Neural cell (in vitro differentiated cells): Measurements from ENCODE around the gene PAPPA2. TPM values are rescaled to one million over a fixed set of nuclear protein-coding genes. Genes with fewer than 3 reads are reported as not detected.

Experiments used
- H2AFZ ChIP-seq: fragments of 200-600, 300-800 bp; sonication (generic), shearing (Covaris generic); 2 replicates; pipeline ENCODE4 v1.6.0; 2014; ENCODE audit warnings: low read depth, mild to moderate bottlenecking, antibody characterized with exemption, low read length, moderate library complexity
- H3F3A ChIP-seq: fragments of 200-600 bp; shearing (Covaris generic); 2 replicates; pipeline ENCODE4 v1.6.1; 2016; ENCODE audit warnings: mild to moderate bottlenecking, moderate library complexity, mixed read lengths, antibody characterized with exemption, low read length; ENCODE audit not compliant: insufficient read depth, poor library complexity, severe bottlenecking
- H3K27ac ChIP-seq: fragments of 200-600, 300-800 bp; sonication (generic), shearing (Covaris generic); 2 replicates; pipeline ENCODE4 v1.5.1; 2014; ENCODE audit warnings: mild to moderate bottlenecking, low read length, moderate library complexity
- H3K27me3 ChIP-seq: fragments of 300-800, 200-600 bp; sonication (generic), shearing (Covaris generic); 2 replicates; pipeline ENCODE4 v1.6.0; 2014; ENCODE audit warnings: mild to moderate bottlenecking, low read depth, low read length, moderate library complexity; ENCODE audit not compliant: insufficient read depth
- H3K36me3 ChIP-seq: fragments of 300-800, 200-600 bp; sonication (generic), shearing (Covaris generic); 2 replicates; pipeline ENCODE4 v1.5.1; 2014; ENCODE audit warnings: mild to moderate bottlenecking, antibody characterized with exemption, low read length, moderate library complexity; ENCODE audit not compliant: insufficient read depth
- H3K4me2 ChIP-seq: fragments of 300-800, 200-600 bp; sonication (generic), shearing (Covaris generic); 2 replicates; pipeline ENCODE4 v1.6.0; 2014; ENCODE audit warnings: mild to moderate bottlenecking, low read length
- H3K4me3 ChIP-seq: fragments of 300-800, 200-600 bp; sonication (generic), shearing (Covaris generic); 2 replicates; pipeline ENCODE4 v1.5.1; 2014; ENCODE audit warnings: mild to moderate bottlenecking, low read length, moderate library complexity
- H3K79me2 ChIP-seq: fragments of 200-600 bp; shearing (Covaris generic); replicated peaks from 2 replicates; pipeline ENCODE4 v1.6.0; 2014; ENCODE audit warnings: mild to moderate bottlenecking, low read length, moderate library complexity; ENCODE audit not compliant: insufficient read depth
- H3K9ac ChIP-seq: fragments of 300-800, 200-600 bp; sonication (generic), shearing (Covaris generic); 2 replicates; pipeline ENCODE4 v1.6.1; 2016; ENCODE audit warnings: mild to moderate bottlenecking, low read length, mixed read lengths
- H3K9me2 ChIP-seq: fragments of 200-600 bp; shearing (Covaris generic); 2 replicates; pipeline ENCODE4 v1.6.1; 2016; ENCODE audit warnings: mild to moderate bottlenecking, low read length, mixed read lengths; ENCODE audit not compliant: insufficient read depth
- H3K9me3 ChIP-seq: fragments of 200-600, 300-800 bp; sonication (generic), shearing (Covaris generic); 2 replicates; pipeline ENCODE4 v1.6.1; 2016; ENCODE audit warnings: mild to moderate bottlenecking, mixed run types, low read length, moderate library complexity, mixed read lengths
- H4K20me1 ChIP-seq: fragments of 200-600 bp; shearing (Covaris generic); 2 replicates; pipeline ENCODE4 v1.6.1; 2016; ENCODE audit warnings: mild to moderate bottlenecking, mixed run types; ENCODE audit not compliant: insufficient read depth
- EP300 ChIP-seq: fragments of 450-650 bp; conservative IDR thresholded peaks from 2 replicates; pipeline ENCODE4 v1.6.1; 2014; ENCODE audit warnings: antibody characterized with exemption, mild to moderate bottlenecking, moderate library complexity; ENCODE audit not compliant: poor library complexity, severe bottlenecking
- EZH2 ChIP-seq: fragments of 200-600, 300-800 bp; shearing (Covaris generic), sonication (generic); IDR thresholded peaks from 2 replicates; pipeline ENCODE4 v1.6.1; 2014; ENCODE audit warnings: antibody characterized with exemption, low read length, borderline replicate concordance, mild to moderate bottlenecking; ENCODE audit not compliant: insufficient read depth, poor library complexity, severe bottlenecking
- MXI1 ChIP-seq: fragments of 450-650 bp; conservative IDR thresholded peaks from 2 replicates; pipeline ENCODE4 v1.6.1; 2014; ENCODE audit warnings: antibody characterized with exemption, mild to moderate bottlenecking; ENCODE audit not compliant: poor library complexity, severe bottlenecking
- POLR2AphosphoS5 ChIP-seq: IDR thresholded peaks from 2 replicates; pipeline ENCODE4 v1.6.1; 2012
- RAD21 ChIP-seq: fragments of 450-650 bp; conservative IDR thresholded peaks from 2 replicates; pipeline ENCODE4 v1.6.1; 2014; ENCODE audit warnings: antibody characterized with exemption, mild to moderate bottlenecking, moderate library complexity
- SMC3 ChIP-seq: fragments of 450-650 bp; conservative IDR thresholded peaks from 2 replicates; pipeline ENCODE4 v1.6.1; 2014; ENCODE audit warnings: antibody characterized with exemption, mild to moderate bottlenecking, moderate library complexity; ENCODE audit not compliant: poor library complexity
- TAF1 ChIP-seq: IDR thresholded peaks from 2 replicates; pipeline ENCODE4 v1.6.1; 2012; ENCODE audit warnings: low read depth
- polyA plus RNA-seq: library from polyadenylated mRNA; depleted of rRNA; stranded (reverse); fragments of >200 nt; gene quantifications from 2 replicates; pipeline ENCODE4 v1.2.3, GENCODE V29; 2014
- TF ChIP-seq, protein P1 (sequence below): fragments of 450-650 bp; IDR thresholded peaks from 2 replicates; pipeline ENCODE4 v1.5.1; 2014; ENCODE audit warnings: antibody characterized with exemption, mild to moderate bottlenecking, moderate library complexity; ENCODE audit not compliant: poor library complexity, severe bottlenecking
- TF ChIP-seq, protein P2 (sequence below): IDR thresholded peaks from 2 replicates; pipeline ENCODE4 v1.6.1; 2012; ENCODE audit warnings: borderline replicate concordance

The PAPPA2 gene
- polyA plus RNA-seq, 1 donor from 2014 or later, result 0.59 TPM

DNA sequence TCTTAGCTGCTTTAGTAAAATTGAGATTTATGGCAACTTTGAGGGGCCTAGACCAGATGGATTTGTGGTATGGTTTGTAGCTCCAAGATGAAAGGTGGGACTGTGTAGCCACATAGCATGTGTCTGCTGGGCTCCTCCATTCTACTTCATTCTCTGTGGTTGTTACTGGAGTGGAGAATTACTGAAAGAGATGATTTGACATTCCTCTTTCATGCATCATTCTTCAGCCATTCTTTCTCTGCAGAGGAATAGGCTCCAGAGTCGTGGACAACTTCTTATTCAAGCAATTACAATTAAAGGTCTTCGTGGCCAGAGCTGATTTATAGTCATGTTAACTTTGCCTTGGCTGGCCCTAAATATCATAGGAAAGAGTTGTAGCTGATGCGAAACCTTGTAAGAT is 328.9 kb downstream of the PAPPA2 start:
- no peak overlapping the region for H2AFZ ChIP-seq
- no peak overlapping the region for H3K9ac ChIP-seq
- no peaks in the 10 kb centered on the region for H3K9me3 ChIP-seq
- H3K27ac ChIP-seq, result no peak overlapping the region
- no peaks in the 10 kb centered on the region for H3K27me3 ChIP-seq
- no peaks in the 10 kb centered on the region for H3F3A ChIP-seq
- no peaks in the 10 kb centered on the region for H4K20me1 ChIP-seq
- TF ChIP-seq MXI1 (no peak), RAD21 (no peak), SMC3 (no peak), TAF1 (no peak), EZH2 (no peak), POLR2AphosphoS5 (no peak), EP300 (no peak)
- TF ChIP-seq, protein P1, sequence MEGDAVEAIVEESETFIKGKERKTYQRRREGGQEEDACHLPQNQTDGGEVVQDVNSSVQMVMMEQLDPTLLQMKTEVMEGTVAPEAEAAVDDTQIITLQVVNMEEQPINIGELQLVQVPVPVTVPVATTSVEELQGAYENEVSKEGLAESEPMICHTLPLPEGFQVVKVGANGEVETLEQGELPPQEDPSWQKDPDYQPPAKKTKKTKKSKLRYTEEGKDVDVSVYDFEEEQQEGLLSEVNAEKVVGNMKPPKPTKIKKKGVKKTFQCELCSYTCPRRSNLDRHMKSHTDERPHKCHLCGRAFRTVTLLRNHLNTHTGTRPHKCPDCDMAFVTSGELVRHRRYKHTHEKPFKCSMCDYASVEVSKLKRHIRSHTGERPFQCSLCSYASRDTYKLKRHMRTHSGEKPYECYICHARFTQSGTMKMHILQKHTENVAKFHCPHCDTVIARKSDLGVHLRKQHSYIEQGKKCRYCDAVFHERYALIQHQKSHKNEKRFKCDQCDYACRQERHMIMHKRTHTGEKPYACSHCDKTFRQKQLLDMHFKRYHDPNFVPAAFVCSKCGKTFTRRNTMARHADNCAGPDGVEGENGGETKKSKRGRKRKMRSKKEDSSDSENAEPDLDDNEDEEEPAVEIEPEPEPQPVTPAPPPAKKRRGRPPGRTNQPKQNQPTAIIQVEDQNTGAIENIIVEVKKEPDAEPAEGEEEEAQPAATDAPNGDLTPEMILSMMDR, result no peak
- TF ChIP-seq, protein P2, sequence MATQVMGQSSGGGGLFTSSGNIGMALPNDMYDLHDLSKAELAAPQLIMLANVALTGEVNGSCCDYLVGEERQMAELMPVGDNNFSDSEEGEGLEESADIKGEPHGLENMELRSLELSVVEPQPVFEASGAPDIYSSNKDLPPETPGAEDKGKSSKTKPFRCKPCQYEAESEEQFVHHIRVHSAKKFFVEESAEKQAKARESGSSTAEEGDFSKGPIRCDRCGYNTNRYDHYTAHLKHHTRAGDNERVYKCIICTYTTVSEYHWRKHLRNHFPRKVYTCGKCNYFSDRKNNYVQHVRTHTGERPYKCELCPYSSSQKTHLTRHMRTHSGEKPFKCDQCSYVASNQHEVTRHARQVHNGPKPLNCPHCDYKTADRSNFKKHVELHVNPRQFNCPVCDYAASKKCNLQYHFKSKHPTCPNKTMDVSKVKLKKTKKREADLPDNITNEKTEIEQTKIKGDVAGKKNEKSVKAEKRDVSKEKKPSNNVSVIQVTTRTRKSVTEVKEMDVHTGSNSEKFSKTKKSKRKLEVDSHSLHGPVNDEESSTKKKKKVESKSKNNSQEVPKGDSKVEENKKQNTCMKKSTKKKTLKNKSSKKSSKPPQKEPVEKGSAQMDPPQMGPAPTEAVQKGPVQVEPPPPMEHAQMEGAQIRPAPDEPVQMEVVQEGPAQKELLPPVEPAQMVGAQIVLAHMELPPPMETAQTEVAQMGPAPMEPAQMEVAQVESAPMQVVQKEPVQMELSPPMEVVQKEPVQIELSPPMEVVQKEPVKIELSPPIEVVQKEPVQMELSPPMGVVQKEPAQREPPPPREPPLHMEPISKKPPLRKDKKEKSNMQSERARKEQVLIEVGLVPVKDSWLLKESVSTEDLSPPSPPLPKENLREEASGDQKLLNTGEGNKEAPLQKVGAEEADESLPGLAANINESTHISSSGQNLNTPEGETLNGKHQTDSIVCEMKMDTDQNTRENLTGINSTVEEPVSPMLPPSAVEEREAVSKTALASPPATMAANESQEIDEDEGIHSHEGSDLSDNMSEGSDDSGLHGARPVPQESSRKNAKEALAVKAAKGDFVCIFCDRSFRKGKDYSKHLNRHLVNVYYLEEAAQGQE, result no peak
- H3K9me2 ChIP-seq, result no peaks in the 10 kb centered on the region
- H3K4me2 ChIP-seq, result no peak overlapping the region
- H3K36me3 ChIP-seq, result no peaks in the 10 kb centered on the region
- no peaks in the 10 kb centered on the region for H3K79me2 ChIP-seq
- H3K4me3 ChIP-seq, result no peak overlapping the region

DNA sequence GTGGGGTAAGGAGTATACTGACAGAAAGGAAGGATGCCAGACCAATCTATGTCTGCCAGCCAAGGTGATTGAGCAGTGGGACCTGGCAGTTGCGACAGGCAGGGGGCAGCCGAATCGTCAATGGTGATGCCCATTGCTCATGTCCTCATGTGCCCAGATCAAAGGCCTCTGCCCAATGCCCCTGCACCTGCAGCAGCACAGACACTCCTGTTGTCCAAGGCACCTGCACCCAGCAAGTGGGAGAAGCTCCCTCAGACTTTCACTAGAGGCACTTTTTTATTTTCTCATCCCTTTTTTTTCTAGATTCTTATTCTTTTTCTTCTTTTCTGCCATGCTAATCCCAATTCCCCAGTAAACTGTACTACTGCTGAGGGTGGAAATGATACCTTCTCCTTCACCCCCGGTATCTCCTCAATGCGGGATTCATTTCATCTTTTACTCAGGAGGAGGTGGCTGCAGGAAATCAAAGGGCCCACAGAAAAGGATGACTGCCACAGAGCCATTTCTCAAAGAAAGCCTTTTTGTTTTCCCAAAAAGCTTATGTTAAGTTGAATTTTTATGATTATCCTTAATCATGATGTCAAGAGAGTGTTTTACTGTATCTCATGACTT is 332.0 kb downstream of the PAPPA2 start:
- Histone ChIP-seq H3F3A (no peaks in the 10 kb centered on the region), H3K4me3 (no peak overlapping the region), H3K27me3 (no peaks in the 10 kb centered on the region), H3K9me3 (no peaks in the 10 kb centered on the region), H4K20me1 (no peaks in the 10 kb centered on the region), H3K79me2 (no peaks in the 10 kb centered on the region), H3K27ac (no peak overlapping the region), H2AFZ (no peak overlapping the region), H3K9me2 (no peaks in the 10 kb centered on the region), H3K4me2 (no peak overlapping the region), H3K36me3 (no peaks in the 10 kb centered on the region), H3K9ac (no peak overlapping the region)
- TF ChIP-seq, protein P1, result no peak
- TF ChIP-seq MXI1 (no peak), SMC3 (no peak), EP300 (no peak)
